Measurements from ENCODE around the gene SHISA7.

GRCh38 chr19:55406826-55407549 lies 36.1 kb downstream of the SHISA7 start:
- TF ChIP-seq EZH2phosphoT487 (IDR thresholded peaks at IDR 0.05; ENCODE audit: borderline replicate concordance) (no peak), CTCF (conservative IDR thresholded peaks at IDR 0.05; ENCODE audit: low read length) (no peak)
